Common myeloid progenitor, CD34-positive (primary cell): Measurements from ENCODE around the gene METTL21A.
A peak's percentile ranks its signal among the peaks of the same experiment; 100 is the strongest.

Experiments
- CTCF ChIA-PET: fragments of 350-600 bp; sonication (Branson Sonifier 250); formaldehyde crosslinking; loops from one replicate; lab custom pipeline; 2021; ENCODE audit warnings: antibody characterized with exemption; lab: Charles Lee
- POLR2A ChIA-PET: fragments of 350-600 bp; sonication (Branson Sonifier 250); formaldehyde crosslinking; loops from one replicate; lab custom pipeline; 2021; ENCODE audit warnings: antibody characterized with exemption; lab: Charles Lee
- DNase-seq, 3 donors: peaks; one replicate each; pipeline versions ENCODE4 v3.0.0 to v3.0.0-alpha.2; 2013
- H3K27ac ChIP-seq, 2 experiments: 1 replicate in 1 of 2; 2 replicates in 1 of 2; pipeline ENCODE4 v1.7.0; 2013; ENCODE audit warnings: inconsistent platforms in 2 of 2, low read length in 2 of 2, mild to moderate bottlenecking in 2 of 2, low read depth in 1 of 2, moderate library complexity in 1 of 2; ENCODE audit not compliant: severe bottlenecking in 2 of 2, insufficient read depth in 1 of 2, poor library complexity in 1 of 2
- H3K27me3 ChIP-seq, 5 experiments: replicated peaks in 2 of 5; 1 replicate in 3 of 5; 2 replicates in 2 of 5; pipeline versions ENCODE4 v1.6.1 to v1.7.0; 2013; ENCODE audit warnings: low read length in 4 of 5, mild to moderate bottlenecking in 2 of 5, moderate library complexity in 2 of 5, inconsistent platforms in 1 of 5; ENCODE audit not compliant: insufficient read depth in 5 of 5, control insufficient read depth in 4 of 5
- H3K36me3 ChIP-seq, 4 experiments: 1 replicate in 2 of 4; 2 replicates in 2 of 4; pipeline versions ENCODE4 v1.6.1 to v1.7.0; 2013; ENCODE audit warnings: low read length in 3 of 4, control low read depth in 1 of 4, mild to moderate bottlenecking in 1 of 4; ENCODE audit not compliant: control insufficient read depth in 4 of 4, insufficient read depth in 4 of 4
- H3K4me1 ChIP-seq, 4 experiments: 1 replicate in 3 of 4; 2 replicates in 1 of 4; pipeline versions ENCODE4 v1.6.1 to v1.7.1; 2013; ENCODE audit warnings: low read length in 3 of 4, mild to moderate bottlenecking in 3 of 4, control low read depth in 1 of 4, inconsistent platforms in 1 of 4, moderate library complexity in 1 of 4; ENCODE audit not compliant: control insufficient read depth in 4 of 4, insufficient read depth in 4 of 4; ENCODE audit errors: control extremely low read depth in 1 of 4
- H3K4me3 ChIP-seq, 7 experiments: 1 replicate in 4 of 7; 2 replicates in 3 of 7; pipeline versions ENCODE4 v1.5.1 to v1.7.0; 2013; ENCODE audit warnings: mild to moderate bottlenecking in 7 of 7, low read length in 6 of 7, moderate library complexity in 6 of 7, inconsistent platforms in 2 of 7, low read depth in 2 of 7, control low read depth in 1 of 7; ENCODE audit not compliant: insufficient read depth in 4 of 7, control insufficient read depth in 1 of 7; ENCODE audit errors: extremely low read depth in 1 of 7
- H3K9me3 ChIP-seq, 5 experiments: 1 replicate in 4 of 5; 2 replicates in 1 of 5; pipeline versions ENCODE4 v1.6.1 to v1.7.1; 2013; ENCODE audit warnings: low read length in 4 of 5, mild to moderate bottlenecking in 2 of 5, inconsistent platforms in 1 of 5, low read depth in 1 of 5, moderate library complexity in 1 of 5; ENCODE audit not compliant: control insufficient read depth in 4 of 5, insufficient read depth in 2 of 5; ENCODE audit errors: control extremely low read depth in 1 of 5
- WGBS: methylation state at CpG from one replicate; pipeline ENCODE4 v1.1.5; 2013; ENCODE audit not compliant: insufficient coverage; 5-methylcytosine and 5-hydroxymethylcytosine counted together

The METTL21A gene

GRCh38 chr2:207629553-207629952 lies 4.4 kb upstream of the METTL21A start:
- ChIA-PET POLR2A (no interaction called here), CTCF (interaction anchor here (0.6 to 5.4 kb wide), 6 partner anchors 64 to 114 kb away, joined by 3 to 33 read pairs (median 3); no protein-coding TSS in a partner anchor)
- no peaks in the 10 kb centered on the region for H3K27me3 ChIP-seq
- 100% methylated on average over 1 of the region's 1 CpG for WGBS
- no peak overlapping the region for H3K27ac ChIP-seq
- no peak for DNase-seq
- no peaks in the 10 kb centered on the region for H3K36me3 ChIP-seq
- peaks cover 4 to 53% (median 31%) of the 10 kb centered on the region in 4 experiments for H3K4me1 ChIP-seq
- H3K9me3 ChIP-seq: no peaks in the 10 kb centered on the region
- H3K4me3 ChIP-seq: no peak overlapping the region

DNA sequence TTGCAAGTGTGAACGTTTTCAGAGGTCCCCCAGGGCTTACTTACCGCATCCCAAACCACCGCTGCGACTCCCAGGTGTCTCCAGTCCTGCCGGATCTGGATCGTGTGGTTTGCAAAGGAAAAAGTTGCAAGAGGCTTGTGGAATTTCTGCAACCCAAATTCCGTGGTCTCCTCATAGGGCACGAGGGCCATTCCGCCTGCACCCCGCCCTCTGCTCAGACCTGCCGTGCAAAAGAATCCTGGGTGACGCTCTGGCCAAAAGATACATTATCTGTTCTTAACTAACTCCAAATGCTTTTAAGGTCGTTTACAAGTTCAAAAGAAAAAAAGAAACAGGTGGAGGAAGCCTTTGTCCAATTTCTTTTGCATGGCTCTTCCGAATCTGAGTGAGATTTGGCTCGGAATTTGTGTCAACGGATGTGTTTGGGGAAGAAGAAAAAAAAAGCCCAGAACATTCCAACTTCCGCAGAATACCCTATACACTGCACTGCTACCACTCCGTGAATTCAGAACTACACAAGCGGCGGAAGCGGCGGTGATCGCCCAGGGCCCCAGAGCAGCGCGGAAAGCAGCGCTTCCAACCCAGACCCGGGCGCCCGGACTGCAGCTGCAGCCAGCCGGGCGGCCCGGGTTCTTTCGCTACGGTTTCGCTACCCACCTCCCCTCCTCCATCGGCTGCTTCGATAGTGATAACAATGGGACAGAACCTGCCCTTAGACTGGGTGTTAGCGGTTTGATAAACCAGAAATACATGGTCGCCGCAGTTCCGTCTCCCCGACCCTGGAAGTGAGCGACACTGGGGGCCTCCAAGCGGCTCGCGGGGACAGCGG lies 795 bp downstream of the METTL21A start:
- peaks cover 5 to 21% (median 14%) of the 10 kb centered on the region in 4 experiments for H3K36me3 ChIP-seq
- peak overlapping the region; percentile 92 to 95 for H3K27ac ChIP-seq
- H3K9me3 ChIP-seq: no peaks in the 10 kb centered on the region
- H3K4me1 ChIP-seq: peaks cover 5 to 64% (median 35%) of the 10 kb centered on the region in 4 experiments
- DNase-seq: peak; percentile 57 to 77 (median 72)
- 2% methylated on average over 41 of the region's 47 CpGs for WGBS
- peak overlapping the region; percentile 78 to 96 (median 90) for H3K4me3 ChIP-seq
- no peaks in the 10 kb centered on the region for H3K27me3 ChIP-seq
- ChIA-PET CTCF (interaction anchor here (0.6 to 5.4 kb wide), 9 partner anchors 9 to 416 kb away, joined by 3 to 33 read pairs (median 6); no protein-coding TSS in a partner anchor), POLR2A (interaction anchor here (1.4 to 2.3 kb wide), 3 partner anchors 87 to 94 kb away, joined by 7 to 11 read pairs (median 9); partner anchors contain the start of genes CCNYL1 and CREB1)

DNA sequence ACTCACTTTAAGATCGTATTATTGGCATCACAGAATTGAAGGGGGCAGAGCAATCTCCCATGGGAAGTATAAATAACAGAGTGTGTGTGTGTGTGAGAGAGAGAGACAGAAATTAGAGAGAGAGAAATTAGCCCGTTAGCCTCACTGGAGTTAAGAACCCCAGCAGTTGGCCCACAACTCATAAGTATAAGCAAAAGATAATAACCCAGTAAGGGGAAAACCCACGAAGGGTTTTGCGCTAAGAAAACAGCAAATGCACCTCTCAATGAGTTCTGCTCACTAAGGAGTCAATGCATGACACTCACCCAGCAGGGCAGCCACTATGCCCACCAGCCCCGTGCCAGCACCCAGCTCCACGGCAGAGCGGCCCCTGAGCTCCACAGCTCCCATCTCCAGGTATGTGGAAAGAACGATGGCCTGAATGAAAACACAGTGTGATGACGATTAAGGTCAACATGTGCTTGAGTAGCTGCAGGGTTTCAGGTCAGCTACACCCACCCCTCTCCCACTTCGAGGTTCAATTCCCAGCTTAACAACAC lies 3.6 kb downstream of the METTL21A start:
- POLR2A ChIA-PET: no interaction called here
- WGBS: 90% methylated on average over 8 of the region's 10 CpGs
- CTCF ChIA-PET: interaction anchor here (1.0 to 1.3 kb wide), 4 partner anchors 9 to 426 kb away, joined by 3 to 4 read pairs (median 3); no protein-coding TSS in a partner anchor
- Histone ChIP-seq H3K9me3 (no peaks in the 10 kb centered on the region), H3K4me3 (no peak overlapping the region), H3K27me3 (no peaks in the 10 kb centered on the region), H3K4me1 (peaks cover 14 to 66% (median 35%) of the 10 kb centered on the region in 4 experiments), H3K36me3 (peaks cover 13 to 42% (median 20%) of the 10 kb centered on the region in 4 experiments), H3K27ac (peak overlapping the region in 1 of 2 experiments; percentile 15)
- peak in 1 of 3 donors; percentile 46 for DNase-seq

GRCh38 chr2:207619764-207620203 lies 5.4 kb downstream of the METTL21A start:
- Histone ChIP-seq H3K27ac (peak overlapping the region; percentile 25 to 74), H3K4me3 (peak overlapping the region in 1 of 7 experiments; percentile 23), H3K36me3 (peaks cover 19 to 55% (median 27%) of the 10 kb centered on the region in 4 experiments), H3K9me3 (no peaks in the 10 kb centered on the region), H3K4me1 (peaks cover 14 to 55% (median 26%) of the 10 kb centered on the region in 4 experiments), H3K27me3 (no peaks in the 10 kb centered on the region)
- WGBS: no CpG with 5 or more reads among the region's 4 CpGs
- ChIA-PET CTCF (interaction anchor here (1.0 kb wide), 1 partner anchor 12 kb away, joined by 3 read pairs; no protein-coding TSS in a partner anchor), POLR2A (no interaction called here)
- DNase-seq: peak; percentile 67 to 92 (median 89)

GRCh38 chr2:207617011-207617671 lies 8.1 kb downstream of the METTL21A start:
- POLR2A ChIA-PET: no interaction called here
- no peak overlapping the region for H3K27ac ChIP-seq
- no peaks in the 10 kb centered on the region for H3K9me3 ChIP-seq
- CTCF ChIA-PET: interaction anchor here (4.3 kb wide), 1 partner anchor 9 kb away, joined by 13 read pairs; the partner anchor contains the start of gene METTL21A
- no peak for DNase-seq
- no peaks in the 10 kb centered on the region for H3K27me3 ChIP-seq
- peaks cover 21 to 71% (median 27%) of the 10 kb centered on the region in 4 experiments for H3K36me3 ChIP-seq
- peaks cover 14 to 33% (median 18%) of the 10 kb centered on the region in 4 experiments for H3K4me1 ChIP-seq
- 95% methylated on average over 4 of the region's 6 CpGs for WGBS
- H3K4me3 ChIP-seq: no peak overlapping the region

- H3K36me3 ChIP-seq: peaks cover 16 to 63% (median 26%) of the 10 kb centered on the region in 4 experiments
- H3K9me3 ChIP-seq: no peaks in the 10 kb centered on the region
- ChIA-PET POLR2A (no interaction called here), CTCF (interaction anchor here (0.9 to 4.3 kb wide), 2 partner anchors 10 to 118 kb away, joined by 3 to 13 read pairs; partner anchors contain the start of gene METTL21A)
- H3K27ac ChIP-seq: no peak overlapping the region
- no peaks in the 10 kb centered on the region for H3K27me3 ChIP-seq
- DNase-seq: no peak
- H3K4me1 ChIP-seq: peaks cover 14 to 24% (median 18%) of the 10 kb centered on the region in 4 experiments
- no peak overlapping the region for H3K4me3 ChIP-seq
- 83% methylated on average over 3 of the region's 4 CpGs for WGBS
Observed at GRCh38 chr2:207616185-207616584, 9.0 kb downstream of the METTL21A start.
